CMK (cell line): ENCODE results near the gene MTSS2.

Source experiments
- DNase-seq: peaks from one replicate; pipeline ENCODE4 v3.0.0-alpha.2; 2010; ENCODE audit warnings: low read depth

Gene MTSS2

GRCh38 chr16:70700101-70701020, 14.5 kb upstream of the MTSS2 start:
- DNase-seq, result no peak

GRCh38 chr16:70699696-70700095, 13.8 kb upstream of the MTSS2 start:
- no peak for DNase-seq

GRCh38 chr16:70698901-70699300, 13.0 kb upstream of the MTSS2 start:
- no peak for DNase-seq

GRCh38 chr16:70697594-70698170, 11.8 kb upstream of the MTSS2 start:
- DNase-seq, result no peak

GRCh38 chr16:70696952-70697593, 11.2 kb upstream of the MTSS2 start:
- DNase-seq, result peak; percentile 92

- no peak for DNase-seq
Measured at GRCh38 chr16:70696355-70696754, 10.5 kb upstream of the MTSS2 start.

- peak; percentile 91 for DNase-seq
Measured at GRCh38 chr16:70695331-70696070, 9.6 kb upstream of the MTSS2 start.

- DNase-seq, result no peak
Measured at GRCh38 chr16:70694868-70695218, 9.0 kb upstream of the MTSS2 start.

GRCh38 chr16:70694088-70694867, 8.4 kb upstream of the MTSS2 start:
- no peak for DNase-seq

- no peak for DNase-seq
Measured at GRCh38 chr16:70692873-70693671, 7.2 kb upstream of the MTSS2 start.

GRCh38 chr16:70692130-70692872, 6.4 kb upstream of the MTSS2 start:
- DNase-seq, result no peak

- no peak for DNase-seq
Measured at GRCh38 chr16:70691223-70692129, 5.6 kb upstream of the MTSS2 start.

GRCh38 chr16:70689970-70690891, 4.4 kb upstream of the MTSS2 start:
- DNase-seq, result no peak

GRCh38 chr16:70689035-70689969, 3.4 kb upstream of the MTSS2 start:
- no peak for DNase-seq

- DNase-seq, result no peak
Measured at GRCh38 chr16:70688246-70688742, 2.4 kb upstream of the MTSS2 start.

- DNase-seq, result no peak
Measured at GRCh38 chr16:70687671-70688245, 1.9 kb upstream of the MTSS2 start.
